ENCODE data around the gene CALB2.

CALB2 gene

DNA sequence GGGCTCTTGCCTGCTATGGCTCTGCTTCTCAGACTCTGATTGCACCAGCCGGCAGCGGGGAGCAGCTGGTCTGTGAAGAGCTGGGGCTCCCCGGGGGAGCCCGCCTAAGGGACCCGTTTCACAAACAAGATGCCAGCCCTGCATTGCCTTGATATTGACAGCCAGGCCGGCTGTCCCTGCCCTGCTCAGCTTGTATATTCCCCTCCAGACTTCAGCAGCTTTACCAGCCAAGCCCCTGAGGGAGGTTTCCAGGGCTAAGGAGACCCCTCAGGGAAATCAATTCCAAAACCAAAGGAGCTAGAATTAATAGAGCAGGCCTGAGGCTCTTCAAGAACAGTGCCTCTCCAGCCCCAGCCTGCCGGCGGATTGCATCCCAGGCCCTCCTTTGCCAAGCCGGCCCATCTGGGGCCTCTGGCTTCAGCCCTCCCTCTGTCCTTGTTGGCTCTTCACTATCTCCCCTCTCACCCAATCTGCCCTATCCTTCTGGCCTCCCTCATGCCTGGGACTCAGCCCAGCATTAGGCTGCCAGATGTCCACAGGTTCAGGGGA, 5.7 kb downstream of the CALB2 start:
- Histone ChIP-seq H3K9me3 (ENCODE audit: control insufficient read depth, low read length) (no peaks in the 10 kb centered on the region), H3K4me3 (ENCODE audit: insufficient read depth, low read depth, low read length, poor library complexity, severe bottlenecking) (no peak overlapping the region), H3K36me3 (ENCODE audit: control insufficient read depth, insufficient read depth, low read length) (no peaks in the 10 kb centered on the region), H3K27ac (ENCODE audit: insufficient read depth, low read length, poor library complexity, severe bottlenecking) (no peak overlapping the region), H3K4me1 (ENCODE audit: control insufficient read depth, insufficient read depth, low read length, poor library complexity, severe bottlenecking) (no peaks in the 10 kb centered on the region), H3K27me3 (replicated peaks; ENCODE audit: control insufficient read depth, insufficient read depth, low read length, poor library complexity, severe bottlenecking) (peaks cover 10% of the 10 kb centered on the region)
- DNase-seq = no peak

DNA sequence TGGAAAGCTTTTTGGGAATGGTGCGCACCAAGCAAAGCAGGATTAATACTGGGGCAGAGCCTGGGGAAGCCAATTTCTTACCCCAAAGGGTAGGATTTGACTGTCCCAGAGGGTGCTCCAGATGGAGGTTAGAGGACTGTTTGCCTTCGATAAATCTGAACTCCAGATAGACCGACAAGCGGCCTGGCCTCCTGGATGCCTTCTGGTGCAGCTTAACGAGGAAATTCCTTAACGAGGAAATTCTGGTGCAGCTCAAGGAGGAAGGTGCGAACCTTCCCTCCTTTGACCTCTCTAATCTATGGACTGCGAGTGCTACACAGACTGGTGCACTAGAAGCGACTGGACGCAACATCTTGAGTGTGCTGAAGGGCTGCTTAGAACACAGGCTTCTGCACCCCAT, 6.5 kb downstream of the CALB2 start:
- Histone ChIP-seq H3K4me1 (ENCODE audit: control insufficient read depth, insufficient read depth, low read length, poor library complexity, severe bottlenecking) (no peaks in the 10 kb centered on the region), H3K4me3 (ENCODE audit: insufficient read depth, low read depth, low read length, poor library complexity, severe bottlenecking) (no peak overlapping the region), H3K9me3 (ENCODE audit: control insufficient read depth, low read length) (no peaks in the 10 kb centered on the region), H3K27ac (ENCODE audit: insufficient read depth, low read length, poor library complexity, severe bottlenecking) (no peak overlapping the region), H3K36me3 (ENCODE audit: control insufficient read depth, insufficient read depth, low read length) (no peaks in the 10 kb centered on the region), H3K27me3 (replicated peaks; ENCODE audit: control insufficient read depth, insufficient read depth, low read length, poor library complexity, severe bottlenecking) (peaks cover 10% of the 10 kb centered on the region)
- DNase-seq = no peak

DNA sequence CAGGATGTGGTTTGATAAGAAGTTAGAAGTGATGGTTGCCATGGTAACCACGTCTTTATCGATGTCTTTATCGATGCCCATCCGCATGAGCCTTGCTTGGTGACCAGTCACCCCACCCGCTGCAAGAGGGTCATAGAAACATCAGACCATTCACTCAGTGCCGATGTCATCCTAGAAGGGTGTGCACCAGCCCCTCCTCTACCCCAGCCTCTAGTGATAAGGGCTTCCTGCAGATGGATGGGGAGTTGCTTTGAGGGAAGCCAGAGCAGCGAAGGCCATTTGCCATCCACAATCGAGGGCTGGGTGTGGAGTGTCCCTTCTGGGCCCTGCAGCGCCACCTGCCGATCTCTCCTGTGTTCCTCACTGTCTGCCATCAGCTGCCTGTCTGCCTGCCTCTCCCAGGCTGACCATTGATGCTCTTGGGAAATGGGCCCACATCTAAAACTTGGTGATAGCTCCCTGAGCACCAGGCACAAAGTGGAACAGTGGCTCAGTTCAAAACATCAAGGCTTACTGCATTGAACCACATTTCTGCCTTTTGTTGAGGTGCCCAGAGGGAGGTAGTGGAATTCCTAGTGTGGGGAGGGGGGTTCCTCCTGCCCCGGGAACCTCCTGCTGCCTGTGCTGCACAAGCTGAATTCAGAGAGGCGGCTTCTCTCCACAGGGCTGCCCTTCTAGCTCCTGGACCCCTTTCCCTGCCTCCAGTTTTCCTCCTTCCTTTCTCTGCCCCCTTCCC, 8.9 kb downstream of the CALB2 start:
- Histone ChIP-seq H3K36me3 (ENCODE audit: control insufficient read depth, insufficient read depth, low read length) (no peaks in the 10 kb centered on the region), H3K4me1 (ENCODE audit: control insufficient read depth, insufficient read depth, low read length, poor library complexity, severe bottlenecking) (no peaks in the 10 kb centered on the region), H3K9me3 (ENCODE audit: control insufficient read depth, low read length) (no peaks in the 10 kb centered on the region), H3K27me3 (replicated peaks; ENCODE audit: control insufficient read depth, insufficient read depth, low read length, poor library complexity, severe bottlenecking) (peaks cover 4% of the 10 kb centered on the region), H3K4me3 (ENCODE audit: insufficient read depth, low read depth, low read length, poor library complexity, severe bottlenecking) (no peak overlapping the region), H3K27ac (ENCODE audit: insufficient read depth, low read length, poor library complexity, severe bottlenecking) (no peak overlapping the region)
- DNase-seq = no peak

DNA sequence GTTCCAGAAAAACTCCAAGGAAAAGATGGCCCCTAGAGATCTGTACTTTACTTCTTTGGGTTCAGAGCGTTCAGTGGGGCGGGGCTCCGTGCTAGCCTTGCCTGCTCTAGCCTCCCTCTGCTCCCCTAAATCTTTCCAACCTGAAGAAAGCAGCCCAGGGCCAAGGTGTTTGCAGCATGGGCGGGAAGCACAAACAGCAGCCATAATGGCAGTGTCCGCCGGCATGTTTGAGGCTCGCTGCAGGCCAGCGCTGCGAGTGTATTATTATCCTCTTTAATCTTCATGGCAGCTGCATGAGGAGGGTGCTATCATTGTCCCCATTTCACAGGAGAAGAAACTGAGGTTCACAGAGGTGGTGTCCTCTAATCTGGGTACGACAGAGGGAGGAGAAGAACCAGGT, 10.4 kb downstream of the CALB2 start:
- no peaks in the 10 kb centered on the region for H3K9me3 ChIP-seq (ENCODE audit: control insufficient read depth, low read length)
- no peaks in the 10 kb centered on the region for H3K36me3 ChIP-seq (ENCODE audit: control insufficient read depth, insufficient read depth, low read length)
- H3K27ac ChIP-seq (ENCODE audit: insufficient read depth, low read length, poor library complexity, severe bottlenecking) = no peak overlapping the region
- DNase-seq = no peak
- no peak overlapping the region for H3K4me3 ChIP-seq (ENCODE audit: insufficient read depth, low read depth, low read length, poor library complexity, severe bottlenecking)
- no peaks in the 10 kb centered on the region for H3K4me1 ChIP-seq (ENCODE audit: control insufficient read depth, insufficient read depth, low read length, poor library complexity, severe bottlenecking)
- H3K27me3 ChIP-seq (replicated peaks; ENCODE audit: control insufficient read depth, insufficient read depth, low read length, poor library complexity, severe bottlenecking) = peaks cover 4% of the 10 kb centered on the region

DNA sequence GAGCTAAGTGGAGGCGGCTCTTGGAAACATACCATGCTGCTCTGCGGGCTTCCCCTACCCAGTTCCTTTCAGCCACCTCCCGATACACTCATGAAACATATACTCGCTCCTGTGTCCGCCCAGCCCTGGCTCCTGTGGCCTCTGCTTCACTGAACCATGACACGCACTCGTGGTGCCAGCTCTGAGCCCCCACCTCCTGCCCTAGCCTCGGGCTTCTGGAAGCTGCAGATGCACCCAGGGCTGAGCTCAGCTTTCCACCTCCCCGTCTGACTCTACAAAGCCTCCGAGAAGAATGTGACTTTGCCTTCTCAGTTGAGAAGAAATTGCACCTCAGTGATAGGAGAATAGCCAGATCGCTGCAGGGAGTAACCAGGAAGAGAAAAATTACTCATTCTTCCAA, 11.0 kb downstream of the CALB2 start:
- Histone ChIP-seq H3K27ac (ENCODE audit: insufficient read depth, low read length, poor library complexity, severe bottlenecking) (no peak overlapping the region), H3K4me1 (ENCODE audit: control insufficient read depth, insufficient read depth, low read length, poor library complexity, severe bottlenecking) (no peaks in the 10 kb centered on the region), H3K4me3 (ENCODE audit: insufficient read depth, low read depth, low read length, poor library complexity, severe bottlenecking) (no peak overlapping the region), H3K36me3 (ENCODE audit: control insufficient read depth, insufficient read depth, low read length) (no peaks in the 10 kb centered on the region), H3K9me3 (ENCODE audit: control insufficient read depth, low read length) (no peaks in the 10 kb centered on the region), H3K27me3 (replicated peaks; ENCODE audit: control insufficient read depth, insufficient read depth, low read length, poor library complexity, severe bottlenecking) (peaks cover 4% of the 10 kb centered on the region)
- no peak for DNase-seq

DNA sequence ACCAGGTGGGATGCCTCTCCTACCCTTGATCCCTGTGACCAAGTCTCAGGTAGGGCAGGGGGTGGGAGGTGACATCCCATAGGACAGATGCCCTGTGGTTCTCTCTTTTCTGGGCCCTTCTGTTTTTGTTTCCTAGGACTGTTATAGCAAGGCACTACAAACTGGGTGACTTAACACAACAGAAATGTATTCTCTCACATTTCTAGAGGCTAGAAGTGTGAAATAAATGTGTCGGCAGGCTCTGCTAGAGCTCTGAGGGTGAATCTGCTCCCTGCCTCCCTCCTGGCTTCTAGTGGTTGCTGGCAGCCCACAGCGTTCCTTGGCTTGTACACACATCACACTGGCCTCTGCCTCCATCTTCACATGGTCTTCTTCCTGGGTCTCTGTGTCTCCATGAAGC, 12.7 kb downstream of the CALB2 start:
- H3K4me3 ChIP-seq (ENCODE audit: insufficient read depth, low read depth, low read length, poor library complexity, severe bottlenecking) = no peak overlapping the region
- no peaks in the 10 kb centered on the region for H3K4me1 ChIP-seq (ENCODE audit: control insufficient read depth, insufficient read depth, low read length, poor library complexity, severe bottlenecking)
- H3K36me3 ChIP-seq (ENCODE audit: control insufficient read depth, insufficient read depth, low read length) = no peaks in the 10 kb centered on the region
- no peak for DNase-seq
- H3K27me3 ChIP-seq (replicated peaks; ENCODE audit: control insufficient read depth, insufficient read depth, low read length, poor library complexity, severe bottlenecking) = peaks cover 4% of the 10 kb centered on the region
- H3K27ac ChIP-seq (ENCODE audit: insufficient read depth, low read length, poor library complexity, severe bottlenecking) = no peak overlapping the region
- H3K9me3 ChIP-seq (ENCODE audit: control insufficient read depth, low read length) = no peaks in the 10 kb centered on the region

DNA sequence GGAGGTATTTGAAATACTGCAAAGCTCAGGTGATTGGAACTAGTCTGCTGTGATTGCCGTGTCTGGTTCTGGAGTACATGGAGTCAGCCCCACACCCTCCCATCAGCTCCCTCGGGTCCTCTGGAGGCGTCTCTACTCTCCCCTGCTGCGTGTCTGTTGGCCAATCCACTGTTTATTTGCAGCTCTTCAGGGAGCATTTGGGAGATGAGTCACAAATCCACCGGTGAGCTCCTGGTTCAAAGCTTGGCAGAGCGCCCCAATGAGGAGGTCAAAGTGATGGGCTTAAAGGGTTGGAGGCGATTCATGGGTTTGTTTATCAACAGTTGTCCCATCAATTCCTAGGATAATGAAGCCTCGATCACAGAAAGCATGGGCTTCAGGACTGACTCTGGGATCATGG, 14.6 kb downstream of the CALB2 start:
- Histone ChIP-seq H3K27ac (ENCODE audit: insufficient read depth, low read length, poor library complexity, severe bottlenecking) (no peak overlapping the region), H3K9me3 (ENCODE audit: control insufficient read depth, low read length) (no peaks in the 10 kb centered on the region), H3K4me1 (ENCODE audit: control insufficient read depth, insufficient read depth, low read length, poor library complexity, severe bottlenecking) (no peaks in the 10 kb centered on the region), H3K27me3 (replicated peaks; ENCODE audit: control insufficient read depth, insufficient read depth, low read length, poor library complexity, severe bottlenecking) (peaks cover under 1% of the 10 kb centered on the region), H3K4me3 (ENCODE audit: insufficient read depth, low read depth, low read length, poor library complexity, severe bottlenecking) (no peak overlapping the region), H3K36me3 (ENCODE audit: control insufficient read depth, insufficient read depth, low read length) (no peaks in the 10 kb centered on the region)
- DNase-seq = no peak

DNA sequence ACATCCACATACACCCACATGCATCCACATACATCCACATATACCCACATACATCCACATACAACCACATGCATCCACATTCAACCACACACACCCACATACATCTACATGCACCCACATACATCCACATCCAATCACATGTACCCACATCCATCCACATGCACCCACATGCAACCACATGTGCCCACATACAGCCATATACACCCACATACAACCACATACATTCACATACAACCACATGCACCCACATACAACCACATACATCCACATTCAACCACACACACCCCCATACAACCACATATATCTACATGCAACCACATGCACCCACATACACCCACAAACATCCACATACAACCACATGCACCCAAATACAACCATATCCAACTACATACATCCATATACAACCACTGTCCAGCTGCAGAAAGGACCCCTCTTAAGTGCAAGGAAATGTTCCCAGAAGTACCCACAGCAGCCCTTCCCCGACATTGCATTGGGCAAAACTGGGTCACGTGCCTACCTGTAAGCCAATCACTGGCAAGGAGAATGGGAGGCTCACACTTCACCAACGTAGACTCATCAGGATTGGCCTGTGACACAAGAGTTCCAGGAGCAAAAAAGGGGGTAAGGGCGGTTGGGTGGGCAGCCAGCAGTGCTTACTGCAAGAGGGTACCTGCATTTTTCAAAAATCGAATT, 18.1 kb downstream of the CALB2 start:
- Histone ChIP-seq H3K9me3 (ENCODE audit: control insufficient read depth, low read length) (no peaks in the 10 kb centered on the region), H3K36me3 (ENCODE audit: control insufficient read depth, insufficient read depth, low read length) (no peaks in the 10 kb centered on the region), H3K4me1 (ENCODE audit: control insufficient read depth, insufficient read depth, low read length, poor library complexity, severe bottlenecking) (no peaks in the 10 kb centered on the region), H3K4me3 (ENCODE audit: insufficient read depth, low read depth, low read length, poor library complexity, severe bottlenecking) (no peak overlapping the region), H3K27me3 (replicated peaks; ENCODE audit: control insufficient read depth, insufficient read depth, low read length, poor library complexity, severe bottlenecking) (no peaks in the 10 kb centered on the region), H3K27ac (ENCODE audit: insufficient read depth, low read length, poor library complexity, severe bottlenecking) (no peak overlapping the region)
- no peak for DNase-seq

DNA sequence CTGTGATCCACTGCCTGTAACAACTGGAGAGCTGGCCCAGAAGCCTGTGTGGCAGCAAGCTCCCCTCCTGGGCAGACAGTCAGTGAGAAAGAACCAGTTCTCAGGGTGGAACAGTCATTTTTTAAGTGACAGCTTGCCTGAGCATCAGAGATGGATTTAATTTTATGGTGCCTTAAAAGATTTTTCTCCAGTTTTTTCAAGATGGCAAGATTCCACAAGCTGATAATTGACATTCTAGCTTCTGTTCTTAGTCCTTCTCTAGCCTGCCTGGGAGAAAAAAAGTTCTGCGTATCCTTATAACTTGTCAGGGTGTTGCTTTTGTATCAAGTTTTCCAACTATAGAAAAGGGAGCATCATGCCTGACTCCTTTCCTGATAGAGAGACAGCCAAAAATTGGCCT, 21.2 kb downstream of the CALB2 start:
- Histone ChIP-seq H3K27ac (ENCODE audit: insufficient read depth, low read length, poor library complexity, severe bottlenecking) (no peak overlapping the region), H3K36me3 (ENCODE audit: control insufficient read depth, insufficient read depth, low read length) (no peaks in the 10 kb centered on the region), H3K9me3 (ENCODE audit: control insufficient read depth, low read length) (no peaks in the 10 kb centered on the region), H3K4me1 (ENCODE audit: control insufficient read depth, insufficient read depth, low read length, poor library complexity, severe bottlenecking) (no peaks in the 10 kb centered on the region), H3K4me3 (ENCODE audit: insufficient read depth, low read depth, low read length, poor library complexity, severe bottlenecking) (no peak overlapping the region), H3K27me3 (replicated peaks; ENCODE audit: control insufficient read depth, insufficient read depth, low read length, poor library complexity, severe bottlenecking) (no peaks in the 10 kb centered on the region)
- no peak for DNase-seq

DNA sequence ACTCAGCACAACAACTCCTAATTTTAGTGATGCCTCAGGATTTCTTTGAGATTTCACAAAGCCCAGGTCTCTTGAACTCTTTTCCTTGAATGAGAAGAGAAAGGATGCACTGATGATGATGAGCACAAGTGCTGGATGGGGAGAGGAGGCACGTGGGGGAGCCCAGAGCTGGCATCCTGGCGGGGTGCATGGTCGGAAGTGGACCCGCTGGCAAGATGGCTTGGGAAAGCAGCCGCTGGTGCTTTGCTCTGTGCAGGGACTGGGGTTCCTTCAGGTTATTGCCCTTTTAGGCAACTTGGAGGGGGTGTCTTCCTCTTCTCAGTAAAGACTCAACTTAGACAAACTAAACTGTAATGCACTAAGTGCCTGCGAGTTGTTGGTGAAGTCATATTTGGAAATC, 22.3 kb downstream of the CALB2 start:
- no peaks in the 10 kb centered on the region for H3K36me3 ChIP-seq (ENCODE audit: control insufficient read depth, insufficient read depth, low read length)
- no peak for DNase-seq
- H3K27ac ChIP-seq (ENCODE audit: insufficient read depth, low read length, poor library complexity, severe bottlenecking) = no peak overlapping the region
- H3K9me3 ChIP-seq (ENCODE audit: control insufficient read depth, low read length) = no peaks in the 10 kb centered on the region
- no peaks in the 10 kb centered on the region for H3K4me1 ChIP-seq (ENCODE audit: control insufficient read depth, insufficient read depth, low read length, poor library complexity, severe bottlenecking)
- H3K4me3 ChIP-seq (ENCODE audit: insufficient read depth, low read depth, low read length, poor library complexity, severe bottlenecking) = no peak overlapping the region
- no peaks in the 10 kb centered on the region for H3K27me3 ChIP-seq (replicated peaks; ENCODE audit: control insufficient read depth, insufficient read depth, low read length, poor library complexity, severe bottlenecking)

Measured in effector memory CD4-positive, alpha-beta T cell (primary cell).